ENCODE data around the gene SIGLEC6.

Gene SIGLEC6

GRCh38 chr19:51568456-51568855 lies 37.0 kb upstream of the SIGLEC6 start:
- no peak overlapping the region for H3K27ac ChIP-seq
- TF ChIP-seq ZFX (IDR thresholded peaks at IDR 0.05; ENCODE audit: borderline replicate concordance) (no peak), CTCF (IDR thresholded peaks at IDR 0.05) (no peak)

GRCh38 chr19:51567583-51567982 lies 36.1 kb upstream of the SIGLEC6 start:
- H3K27ac ChIP-seq = no peak overlapping the region
- TF ChIP-seq ZFX (IDR thresholded peaks at IDR 0.05; ENCODE audit: borderline replicate concordance) = no peak

GRCh38 chr19:51566489-51567100 lies 35.1 kb upstream of the SIGLEC6 start:
- TF ChIP-seq CTCF (IDR thresholded peaks at IDR 0.05) = no peak
- no peak for TF ChIP-seq ZFX (IDR thresholded peaks at IDR 0.05; ENCODE audit: borderline replicate concordance)

GRCh38 chr19:51565583-51565982 lies 34.1 kb upstream of the SIGLEC6 start:
- TF ChIP-seq CTCF (IDR thresholded peaks at IDR 0.05) = no peak
- no peak for TF ChIP-seq ZFX (IDR thresholded peaks at IDR 0.05; ENCODE audit: borderline replicate concordance)
- no peak overlapping the region for H3K27ac ChIP-seq

More at GRCh38 chr19:51566489-51567100, 35.1 kb upstream of the SIGLEC6 start:
- no peak overlapping the region for H3K27ac ChIP-seq

- TF ChIP-seq CTCF (IDR thresholded peaks at IDR 0.05) (no peak), ZFX (IDR thresholded peaks at IDR 0.05; ENCODE audit: borderline replicate concordance) (no peak)
- no peak overlapping the region for H3K27ac ChIP-seq
Observed at GRCh38 chr19:51564791-51565190, 33.3 kb upstream of the SIGLEC6 start.

GRCh38 chr19:51560339-51560738 lies 28.9 kb upstream of the SIGLEC6 start:
- H3K27ac ChIP-seq = no peak overlapping the region
- TF ChIP-seq ZFX (IDR thresholded peaks at IDR 0.05; ENCODE audit: borderline replicate concordance) (no peak), CTCF (IDR thresholded peaks at IDR 0.05) (no peak)

GRCh38 chr19:51559240-51559639 lies 27.8 kb upstream of the SIGLEC6 start:
- no peak overlapping the region for H3K27ac ChIP-seq
- TF ChIP-seq CTCF (IDR thresholded peaks at IDR 0.05) = no peak
- TF ChIP-seq ZFX (IDR thresholded peaks at IDR 0.05; ENCODE audit: borderline replicate concordance) = no peak
